Fibroblast of the conjunctiva (primary cell): ENCODE data around the gene GATA6.

Source experiments
- DNase-seq: peaks from one replicate; pipeline ENCODE4 v3.0.0-alpha.2; 2010; ENCODE audit warnings: low read depth

Gene GATA6

DNA sequence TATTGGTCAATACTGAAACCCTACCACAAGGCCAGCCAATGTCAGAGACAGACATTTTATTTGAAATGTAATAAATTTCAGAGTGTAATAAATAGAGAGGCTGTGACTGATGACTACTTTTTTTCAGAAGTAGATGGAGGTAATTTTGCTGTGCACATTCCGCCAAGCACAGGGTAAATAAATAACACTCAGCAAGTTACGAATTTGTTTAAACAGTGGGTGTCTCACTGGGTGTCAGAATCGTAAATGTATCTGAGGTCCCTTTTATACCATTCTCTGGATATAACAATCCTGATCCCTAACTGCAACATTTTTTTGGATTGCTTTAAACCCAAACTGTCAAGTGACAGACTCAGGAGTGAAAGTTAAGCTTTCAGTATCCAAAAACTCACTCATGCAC is 74.1 kb downstream of the GATA6 start:
- no peak for DNase-seq

DNA sequence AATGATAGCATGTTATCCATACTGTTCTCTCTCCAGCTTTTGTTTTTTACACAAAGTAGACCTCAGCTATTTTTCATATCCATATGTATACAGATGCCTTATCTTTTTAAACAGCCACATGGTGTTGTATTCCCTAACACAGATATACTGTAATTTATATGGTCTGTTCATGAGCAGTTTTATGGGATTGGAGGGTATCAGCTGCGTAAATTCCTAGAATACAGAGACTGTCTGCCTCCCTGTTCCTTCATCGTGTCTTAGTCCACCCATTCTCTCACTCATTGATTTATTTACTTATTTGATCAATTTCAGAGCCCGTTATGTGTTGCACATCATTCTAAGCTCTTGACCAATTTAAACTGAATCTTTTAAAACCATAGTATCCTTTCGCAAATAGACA is 80.6 kb downstream of the GATA6 start:
- no peak for DNase-seq

DNA sequence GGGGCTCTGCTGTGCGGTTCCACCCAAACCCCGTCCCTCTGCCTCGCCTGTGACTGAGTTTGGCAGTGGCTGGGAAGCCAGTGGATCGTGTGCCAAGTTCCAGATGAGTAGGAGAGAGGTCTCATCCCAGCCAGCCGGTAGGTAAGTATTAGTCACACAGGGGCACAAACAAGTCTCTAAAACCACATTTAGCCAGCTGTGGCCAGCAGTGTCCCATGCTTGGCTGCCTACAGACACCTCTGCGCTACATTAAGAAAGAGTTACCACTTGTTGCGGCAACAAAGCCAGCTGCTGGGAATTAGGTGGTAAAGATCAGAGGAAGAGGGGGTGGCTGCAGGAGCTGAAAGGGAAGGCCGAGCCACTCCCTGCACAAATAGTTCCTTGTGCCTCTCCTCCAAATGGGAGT is 81.2 kb downstream of the GATA6 start:
- DNase-seq, result no peak
